ENCODE results near the gene DACT1. TPM values are rescaled to one million over a fixed set of nuclear protein-coding genes. Genes with fewer than 3 reads are reported as not detected.

DACT1 gene
- total and polyA plus RNA-seq, 4 donors: 0.32 to 3.8 (median 1.6) TPM

DNA sequence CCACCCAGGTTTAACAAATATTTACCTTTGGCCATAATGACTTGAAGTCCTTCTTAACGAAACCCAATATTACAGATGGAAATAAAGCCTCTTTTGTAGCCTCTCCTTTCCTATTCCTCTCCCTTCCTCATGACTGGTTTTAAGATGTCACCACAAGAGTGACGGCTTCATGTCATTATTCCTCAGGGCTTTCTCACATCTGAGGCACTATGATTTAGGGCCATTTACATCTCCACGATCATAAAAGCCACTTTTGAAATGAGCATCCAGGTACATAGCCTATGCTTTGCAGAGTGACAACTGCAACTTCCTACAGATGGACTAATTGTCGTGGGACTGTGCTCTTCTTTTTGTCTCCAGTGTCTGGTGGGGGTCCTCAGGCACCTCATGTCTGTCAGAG, 32.3 kb upstream of the DACT1 start:
- Histone ChIP-seq H3K4me1 (ENCODE audit: control insufficient read depth in 4 of 4, insufficient read depth in 4 of 4, low read length in 3 of 4) (no peaks in the 10 kb centered on the region), H3K36me3 (ENCODE audit: control insufficient read depth in 4 of 4, insufficient read depth in 3 of 4, low read depth in 1 of 4, low read length in 3 of 4) (no peaks in the 10 kb centered on the region), H3K9me3 (ENCODE audit: control insufficient read depth in 4 of 4, low read length in 3 of 4) (no peaks in the 10 kb centered on the region), H3K4me3 (ENCODE audit: low read depth in 1 of 3, low read length in 3 of 3) (no peak overlapping the region), H3K27ac (ENCODE audit: low read depth in 1 of 2, low read length in 2 of 2) (no peak overlapping the region), H3K27me3 (ENCODE audit: control insufficient read depth in 4 of 4, insufficient read depth in 4 of 4, low read length in 3 of 4) (peaks cover 0 to 3% (median 0%) of the 10 kb centered on the region in 4 donors), H3K9ac (ENCODE audit: low read depth in 1 of 2, low read length in 2 of 2) (no peak overlapping the region)
- 82% methylated on average over 4 of the region's 4 CpGs for WGBS
- DNase-seq (ENCODE audit: low spot score): no peak
- no peak for TF ChIP-seq RXRA (IDR thresholded peaks at IDR 0.05)
- TF ChIP-seq EGR1 (IDR thresholded peaks at IDR 0.05; ENCODE audit: low read depth in 2 of 2): no peak
- TF ChIP-seq HNF4A (conservative IDR thresholded peaks at IDR 0.05): no peak

DNA sequence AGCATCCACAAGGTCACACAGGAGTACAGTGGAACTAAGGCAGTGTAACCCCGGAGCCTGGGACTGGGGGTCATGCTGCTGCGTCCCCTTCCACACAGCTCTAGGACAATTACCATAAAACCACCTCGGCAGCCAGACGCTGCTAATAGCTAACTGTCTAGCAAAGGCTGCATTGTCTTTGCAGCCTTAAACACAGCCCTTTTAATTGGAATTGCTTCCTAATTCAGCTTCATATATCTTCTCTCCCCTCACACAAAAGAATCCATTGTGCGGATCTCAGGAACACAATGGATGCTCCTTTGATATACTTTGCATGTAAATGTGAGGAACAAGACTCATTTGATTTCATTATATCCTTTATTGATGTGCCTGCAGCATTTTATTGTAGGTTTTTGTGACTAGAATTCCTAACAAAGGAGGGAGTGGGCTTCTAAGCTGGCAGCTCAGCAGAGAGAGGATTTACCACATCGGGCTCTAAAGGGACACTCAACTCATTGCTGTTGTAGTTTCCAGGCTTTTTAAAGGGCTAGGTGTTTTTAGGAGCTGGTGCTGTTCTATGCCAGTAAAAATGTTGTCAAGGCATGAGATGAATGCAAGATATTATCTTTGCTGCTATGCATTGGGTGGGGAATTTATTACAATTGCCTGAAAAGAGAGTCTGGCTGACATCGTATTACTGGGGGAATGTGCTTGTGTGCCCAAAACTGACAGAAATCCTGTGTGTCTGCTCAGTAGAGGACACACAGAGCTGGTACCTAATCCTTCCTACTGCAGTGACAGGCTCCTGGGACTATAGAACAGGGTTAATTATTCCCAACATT, 30.4 kb upstream of the DACT1 start:
- TF ChIP-seq RAD21 (IDR thresholded peaks at IDR 0.05): no peak
- no peak for TF ChIP-seq NR2F2 (IDR thresholded peaks at IDR 0.05)
- TF ChIP-seq JUND (IDR thresholded peaks at IDR 0.05): no peak
- TF ChIP-seq FOXA2 (IDR thresholded peaks at IDR 0.05): no peak
- TF ChIP-seq EGR1 (IDR thresholded peaks at IDR 0.05; ENCODE audit: low read depth in 2 of 2): no peak
- TF ChIP-seq, protein P1, sequence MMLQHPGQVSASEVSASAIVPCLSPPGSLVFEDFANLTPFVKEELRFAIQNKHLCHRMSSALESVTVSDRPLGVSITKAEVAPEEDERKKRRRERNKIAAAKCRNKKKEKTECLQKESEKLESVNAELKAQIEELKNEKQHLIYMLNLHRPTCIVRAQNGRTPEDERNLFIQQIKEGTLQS (IDR thresholded peaks at IDR 0.05): no peak
- TF ChIP-seq HNF4A (conservative IDR thresholded peaks at IDR 0.05): no peak
- TF ChIP-seq FOXA1 (IDR thresholded peaks at IDR 0.05): no peak
- TF ChIP-seq, protein P2, sequence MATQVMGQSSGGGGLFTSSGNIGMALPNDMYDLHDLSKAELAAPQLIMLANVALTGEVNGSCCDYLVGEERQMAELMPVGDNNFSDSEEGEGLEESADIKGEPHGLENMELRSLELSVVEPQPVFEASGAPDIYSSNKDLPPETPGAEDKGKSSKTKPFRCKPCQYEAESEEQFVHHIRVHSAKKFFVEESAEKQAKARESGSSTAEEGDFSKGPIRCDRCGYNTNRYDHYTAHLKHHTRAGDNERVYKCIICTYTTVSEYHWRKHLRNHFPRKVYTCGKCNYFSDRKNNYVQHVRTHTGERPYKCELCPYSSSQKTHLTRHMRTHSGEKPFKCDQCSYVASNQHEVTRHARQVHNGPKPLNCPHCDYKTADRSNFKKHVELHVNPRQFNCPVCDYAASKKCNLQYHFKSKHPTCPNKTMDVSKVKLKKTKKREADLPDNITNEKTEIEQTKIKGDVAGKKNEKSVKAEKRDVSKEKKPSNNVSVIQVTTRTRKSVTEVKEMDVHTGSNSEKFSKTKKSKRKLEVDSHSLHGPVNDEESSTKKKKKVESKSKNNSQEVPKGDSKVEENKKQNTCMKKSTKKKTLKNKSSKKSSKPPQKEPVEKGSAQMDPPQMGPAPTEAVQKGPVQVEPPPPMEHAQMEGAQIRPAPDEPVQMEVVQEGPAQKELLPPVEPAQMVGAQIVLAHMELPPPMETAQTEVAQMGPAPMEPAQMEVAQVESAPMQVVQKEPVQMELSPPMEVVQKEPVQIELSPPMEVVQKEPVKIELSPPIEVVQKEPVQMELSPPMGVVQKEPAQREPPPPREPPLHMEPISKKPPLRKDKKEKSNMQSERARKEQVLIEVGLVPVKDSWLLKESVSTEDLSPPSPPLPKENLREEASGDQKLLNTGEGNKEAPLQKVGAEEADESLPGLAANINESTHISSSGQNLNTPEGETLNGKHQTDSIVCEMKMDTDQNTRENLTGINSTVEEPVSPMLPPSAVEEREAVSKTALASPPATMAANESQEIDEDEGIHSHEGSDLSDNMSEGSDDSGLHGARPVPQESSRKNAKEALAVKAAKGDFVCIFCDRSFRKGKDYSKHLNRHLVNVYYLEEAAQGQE (IDR thresholded peaks at IDR 0.05): no peak
- H3K27me3 ChIP-seq (ENCODE audit: control insufficient read depth in 4 of 4, insufficient read depth in 4 of 4, low read length in 3 of 4): peaks cover 0 to 3% (median 0%) of the 10 kb centered on the region in 4 donors
- DNase-seq (ENCODE audit: low spot score): no peak
- no peaks in the 10 kb centered on the region for H3K36me3 ChIP-seq (ENCODE audit: control insufficient read depth in 4 of 4, insufficient read depth in 3 of 4, low read depth in 1 of 4, low read length in 3 of 4)
- H3K27ac ChIP-seq (ENCODE audit: low read depth in 1 of 2, low read length in 2 of 2): no peak overlapping the region
- no peak overlapping the region for H3K9ac ChIP-seq (ENCODE audit: low read depth in 1 of 2, low read length in 2 of 2)
- H3K4me1 ChIP-seq (ENCODE audit: control insufficient read depth in 4 of 4, insufficient read depth in 4 of 4, low read length in 3 of 4): no peaks in the 10 kb centered on the region
- no peak overlapping the region for H3K4me3 ChIP-seq (ENCODE audit: low read depth in 1 of 3, low read length in 3 of 3)
- WGBS: 68% methylated on average over 7 of the region's 7 CpGs
- H3K9me3 ChIP-seq (ENCODE audit: control insufficient read depth in 4 of 4, low read length in 3 of 4): no peaks in the 10 kb centered on the region

- Histone ChIP-seq H3K27ac (ENCODE audit: low read depth in 1 of 2, low read length in 2 of 2) (no peak overlapping the region), H3K36me3 (ENCODE audit: control insufficient read depth in 4 of 4, insufficient read depth in 3 of 4, low read depth in 1 of 4, low read length in 3 of 4) (no peaks in the 10 kb centered on the region), H3K27me3 (ENCODE audit: control insufficient read depth in 4 of 4, insufficient read depth in 4 of 4, low read length in 3 of 4) (peaks cover 0 to 3% (median 0%) of the 10 kb centered on the region in 4 donors), H3K9me3 (ENCODE audit: control insufficient read depth in 4 of 4, low read length in 3 of 4) (no peaks in the 10 kb centered on the region), H3K4me1 (ENCODE audit: control insufficient read depth in 4 of 4, insufficient read depth in 4 of 4, low read length in 3 of 4) (no peaks in the 10 kb centered on the region), H3K4me3 (ENCODE audit: low read depth in 1 of 3, low read length in 3 of 3) (no peak overlapping the region), H3K9ac (ENCODE audit: low read depth in 1 of 2, low read length in 2 of 2) (no peak overlapping the region)
- whole genome bisulfite sequencing: 82% methylated on average over 3 of the region's 3 CpGs
- DNase-seq (ENCODE audit: low spot score): no peak
- TF ChIP-seq HNF4A (conservative IDR thresholded peaks at IDR 0.05) (no peak), RAD21 (IDR thresholded peaks at IDR 0.05) (no peak), TAF1 (conservative IDR thresholded peaks at IDR 0.05) (no peak), EGR1 (IDR thresholded peaks at IDR 0.05; ENCODE audit: low read depth in 2 of 2) (no peak), SP1 (IDR thresholded peaks at IDR 0.05) (no peak), NR2F2 (IDR thresholded peaks at IDR 0.05) (no peak), YY1 (IDR thresholded peaks at IDR 0.05) (no peak), JUND (IDR thresholded peaks at IDR 0.05) (no peak), GABPA (IDR thresholded peaks at IDR 0.05 in 1 of 2, conservative IDR thresholded peaks at IDR 0.05 in 1 of 2) (no peak)
- TF ChIP-seq, protein P1 (IDR thresholded peaks at IDR 0.05): no peak
- TF ChIP-seq, protein P3, sequence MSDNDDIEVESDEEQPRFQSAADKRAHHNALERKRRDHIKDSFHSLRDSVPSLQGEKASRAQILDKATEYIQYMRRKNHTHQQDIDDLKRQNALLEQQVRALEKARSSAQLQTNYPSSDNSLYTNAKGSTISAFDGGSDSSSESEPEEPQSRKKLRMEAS (IDR thresholded peaks at IDR 0.05): no peak
Measured at GRCh38 chr14:58607952-58608317, 29.8 kb upstream of the DACT1 start.
